ENCODE data around the gene VOPP1.

- TF ChIP-seq CTCF (IDR thresholded peaks at IDR 0.05; ENCODE audit: low read length): no peak
- TF ChIP-seq EZH2 (optimal IDR thresholded peaks at IDR 0.05; ENCODE audit: low read depth, low read length): no peak
These were observed 78.9 kb downstream of the VOPP1 start for GRCh38 chr7:55493408-55493807.
